ENCODE data around the gene NUDT3. TPM values are rescaled to one million over a fixed set of nuclear protein-coding genes. Genes with fewer than 3 reads are reported as not detected.
"Not testable (repeated sequence)": the region's sequence is repeated elsewhere in the genome, so short reads cannot be mapped to it uniquely, and the experiment has no call there.

The NUDT3 gene
- total RNA-seq, 3 donors from 2014 or later: 28.7 to 33.8 (median 29.0) TPM

DNA sequence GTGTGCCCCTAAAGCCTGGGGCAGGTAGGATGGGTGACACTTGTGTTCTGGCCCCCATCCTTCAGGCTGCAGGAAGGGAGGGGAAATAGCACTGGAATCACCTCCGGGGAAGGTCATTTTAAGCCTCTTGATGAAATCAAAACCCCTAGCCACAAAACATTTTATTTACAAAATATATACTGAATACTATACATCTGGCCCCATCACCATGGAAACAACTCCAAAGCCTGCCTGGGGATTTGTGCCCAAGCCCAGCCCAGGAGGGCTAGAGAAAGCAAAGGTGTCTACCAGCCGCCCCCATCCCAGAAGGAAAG lies 146.3 kb downstream of the NUDT3 start:
- Histone ChIP-seq H3K27me3 (no peaks in the 10 kb centered on the region), H3K4me1 (peaks cover 5 to 15% of the 10 kb centered on the region in 2 donors), H3K9me3 (no peaks in the 10 kb centered on the region), H3K27ac (no peak overlapping the region), H3K36me3 (no peaks in the 10 kb centered on the region), H3K4me3 (no peak overlapping the region)
- no peak for DNase-seq (ENCODE audit: low spot score in 2 of 2)
- intact Hi-C loops (cut with DNase I; ENCODE audit: low total_unique reads): no loop called here
- TF ChIP-seq POLR2AphosphoS5 (IDR thresholded peaks at IDR 0.05): no peak
- no peak for TF ChIP-seq POLR2A (IDR thresholded peaks at IDR 0.05)
- TF ChIP-seq CTCF (IDR thresholded peaks at IDR 0.05): no peak

DNA sequence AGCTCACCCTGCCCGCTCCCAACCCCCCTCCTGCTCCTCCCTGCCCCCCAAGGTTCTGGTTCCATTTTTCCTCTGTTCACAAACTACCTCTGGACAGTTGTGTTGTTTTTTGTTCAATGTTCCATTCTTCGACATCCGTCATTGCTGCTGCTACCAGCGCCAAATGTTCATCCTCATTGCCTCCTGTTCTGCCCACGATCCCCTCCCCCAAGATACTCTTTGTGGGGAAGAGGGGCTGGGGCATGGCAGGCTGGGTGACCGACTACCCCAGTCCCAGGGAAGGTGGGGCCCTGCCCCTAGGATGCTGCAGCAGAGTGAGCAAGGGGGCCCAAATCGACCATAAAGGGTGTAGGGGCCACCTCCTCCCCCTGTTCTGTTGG lies 146.7 kb downstream of the NUDT3 start:
- intact Hi-C loops (cut with DNase I; ENCODE audit: low total_unique reads); H3K27me3 ChIP-seq; H3K27ac ChIP-seq; H3K36me3 ChIP-seq; H3K4me3 ChIP-seq; H3K9me3 ChIP-seq; DNase-seq (ENCODE audit: low spot score in 2 of 2): not testable (repeated sequence)
- peaks cover 5 to 15% of the 10 kb centered on the region in 2 donors for H3K4me1 ChIP-seq

DNA sequence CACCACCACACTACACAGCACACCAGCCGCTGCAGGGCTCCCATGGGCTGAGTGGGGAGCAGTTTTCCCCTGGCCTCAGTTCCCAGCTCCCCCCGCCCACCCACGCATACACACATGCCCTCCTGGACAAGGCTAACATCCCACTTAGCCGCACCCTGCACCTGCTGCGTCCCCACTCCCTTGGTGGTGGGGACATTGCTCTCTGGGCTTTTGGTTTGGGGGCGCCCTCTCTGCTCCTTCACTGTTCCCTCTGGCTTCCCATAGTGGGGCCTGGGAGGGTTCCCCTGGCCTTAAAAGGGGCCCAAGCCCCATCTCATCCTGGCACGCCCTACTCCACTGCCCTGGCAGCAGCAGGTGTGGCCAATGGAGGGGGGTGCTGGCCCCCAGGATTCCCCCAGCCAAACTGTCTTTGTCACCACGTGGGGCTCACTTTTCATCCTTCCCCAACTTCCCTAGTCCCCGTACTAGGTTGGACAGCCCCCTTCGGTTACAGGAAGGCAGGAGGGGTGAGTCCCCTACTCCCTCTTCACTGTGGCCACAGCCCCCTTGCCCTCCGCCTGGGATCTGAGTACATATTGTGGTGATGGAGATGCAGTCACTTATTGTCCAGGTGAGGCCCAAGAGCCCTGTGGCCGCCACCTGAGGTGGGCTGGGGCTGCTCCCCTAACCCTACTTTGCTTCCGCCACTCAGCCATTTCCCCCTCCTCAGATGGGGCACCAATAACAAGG lies 147.3 kb downstream of the NUDT3 start:
- H3K36me3 ChIP-seq; H3K27me3 ChIP-seq; H3K9me3 ChIP-seq; intact Hi-C loops (cut with DNase I; ENCODE audit: low total_unique reads); H3K4me3 ChIP-seq: not testable (repeated sequence)
- Histone ChIP-seq H3K4me1 (peaks cover 5 to 15% of the 10 kb centered on the region in 2 donors), H3K27ac (peak overlapping the region; percentile 37 to 83)
- DNase-seq (ENCODE audit: low spot score in 2 of 2): peak in 1 of 2 donors; percentile 22

DNA sequence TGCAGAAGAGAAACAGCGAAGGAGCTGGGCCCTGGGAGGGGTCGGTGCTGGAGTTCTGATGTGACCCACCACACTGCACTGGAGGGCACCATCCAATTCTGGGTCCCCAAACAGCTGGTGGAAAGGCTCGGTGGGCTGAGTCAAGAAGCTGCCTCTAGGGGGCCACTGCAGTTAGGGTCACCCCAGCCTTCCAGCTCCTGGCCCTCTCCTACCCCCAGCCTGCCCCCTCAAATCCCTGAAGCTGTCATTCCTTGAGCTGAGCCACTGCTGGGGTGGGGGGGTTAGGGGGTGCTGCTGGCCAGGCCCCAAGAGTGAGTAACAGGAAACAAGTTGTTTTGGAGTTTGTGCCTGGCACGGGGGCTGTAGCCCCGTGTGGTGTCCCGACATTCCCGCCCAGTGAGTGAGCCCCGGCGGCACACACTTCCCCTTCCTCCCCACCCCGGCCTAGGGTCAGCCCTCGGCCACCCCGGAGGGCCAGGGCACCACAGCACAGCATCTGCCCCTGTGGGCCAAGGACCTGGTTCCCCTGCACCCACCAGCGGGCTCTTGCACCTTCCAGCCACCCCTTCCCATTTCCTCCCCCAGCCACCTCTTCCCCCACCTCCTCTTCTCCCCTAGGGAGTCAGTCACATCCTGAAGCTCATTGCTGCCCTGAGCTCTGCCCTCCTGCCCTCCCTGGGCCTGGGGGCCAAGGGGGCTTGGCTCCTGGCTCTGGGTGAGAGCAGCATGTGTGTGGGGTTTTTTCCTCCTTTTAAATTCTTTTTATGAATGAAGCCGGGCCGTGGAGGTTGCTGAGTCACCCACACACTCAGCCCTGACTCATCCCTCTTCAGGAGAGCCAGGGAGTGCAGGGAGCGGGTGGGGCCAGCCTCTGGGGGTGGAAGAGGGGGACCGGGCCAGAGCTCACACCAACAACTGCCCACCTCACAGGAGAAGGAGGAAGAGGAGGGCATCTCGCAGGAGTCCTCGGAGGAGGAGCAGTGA lies 148.3 kb downstream of the NUDT3 start:
- no peaks in the 10 kb centered on the region for H3K27me3 ChIP-seq
- peaks cover 5 to 15% of the 10 kb centered on the region in 2 donors for H3K4me1 ChIP-seq
- peak overlapping the region; percentile 37 to 83 for H3K27ac ChIP-seq
- no peaks in the 10 kb centered on the region for H3K9me3 ChIP-seq
- no peaks in the 10 kb centered on the region for H3K36me3 ChIP-seq
- peak overlapping the region in 1 of 3 donors; percentile 46 for H3K4me3 ChIP-seq
- intact Hi-C loops (cut with DNase I; ENCODE audit: low total_unique reads): no loop called here
- peak in 1 of 2 donors; percentile 56 for DNase-seq (ENCODE audit: low spot score in 2 of 2)
- TF ChIP-seq POLR2A (IDR thresholded peaks at IDR 0.05) (no peak), CTCF (IDR thresholded peaks at IDR 0.05) (no peak), POLR2AphosphoS5 (IDR thresholded peaks at IDR 0.05) (peak in 1 of 3 donors; percentile 11)

- H3K4me3 ChIP-seq: no peak overlapping the region
- H3K27me3 ChIP-seq: no peaks in the 10 kb centered on the region
- intact Hi-C loops (cut with DNase I; ENCODE audit: low total_unique reads): no loop called here
- H3K36me3 ChIP-seq: no peaks in the 10 kb centered on the region
- no peaks in the 10 kb centered on the region for H3K9me3 ChIP-seq
- peak in 1 of 2 donors; percentile 37 for DNase-seq (ENCODE audit: low spot score in 2 of 2)
- H3K27ac ChIP-seq: peak overlapping the region; percentile 37 to 83
- H3K4me1 ChIP-seq: peaks cover 5 to 15% of the 10 kb centered on the region in 2 donors
- TF ChIP-seq CTCF (IDR thresholded peaks at IDR 0.05): no peak
- no peak for TF ChIP-seq POLR2AphosphoS5 (IDR thresholded peaks at IDR 0.05)
- no peak for TF ChIP-seq POLR2A (IDR thresholded peaks at IDR 0.05)
Measured at GRCh38 chr6:34243131-34243771, 149.2 kb downstream of the NUDT3 start.

Measured in breast epithelium (tissue), 4 donors.